Measurements from ENCODE around the gene EPHB3. TPM values are rescaled to one million over a fixed set of nuclear protein-coding genes. Genes with fewer than 3 reads are reported as not detected.

The EPHB3 gene
- total and polyA plus RNA-seq, 9 donors = 2.1 to 31.0 (median 10.6) TPM

GRCh38 chr3:184560531-184560930 lies 1.1 kb upstream of the EPHB3 start:
- intact Hi-C loops (cut with DNase I) = no loop called here
- H3K4me3 ChIP-seq = no peak overlapping the region
- peak in 1 of 5 donors; percentile 8 for DNase-seq

DNA sequence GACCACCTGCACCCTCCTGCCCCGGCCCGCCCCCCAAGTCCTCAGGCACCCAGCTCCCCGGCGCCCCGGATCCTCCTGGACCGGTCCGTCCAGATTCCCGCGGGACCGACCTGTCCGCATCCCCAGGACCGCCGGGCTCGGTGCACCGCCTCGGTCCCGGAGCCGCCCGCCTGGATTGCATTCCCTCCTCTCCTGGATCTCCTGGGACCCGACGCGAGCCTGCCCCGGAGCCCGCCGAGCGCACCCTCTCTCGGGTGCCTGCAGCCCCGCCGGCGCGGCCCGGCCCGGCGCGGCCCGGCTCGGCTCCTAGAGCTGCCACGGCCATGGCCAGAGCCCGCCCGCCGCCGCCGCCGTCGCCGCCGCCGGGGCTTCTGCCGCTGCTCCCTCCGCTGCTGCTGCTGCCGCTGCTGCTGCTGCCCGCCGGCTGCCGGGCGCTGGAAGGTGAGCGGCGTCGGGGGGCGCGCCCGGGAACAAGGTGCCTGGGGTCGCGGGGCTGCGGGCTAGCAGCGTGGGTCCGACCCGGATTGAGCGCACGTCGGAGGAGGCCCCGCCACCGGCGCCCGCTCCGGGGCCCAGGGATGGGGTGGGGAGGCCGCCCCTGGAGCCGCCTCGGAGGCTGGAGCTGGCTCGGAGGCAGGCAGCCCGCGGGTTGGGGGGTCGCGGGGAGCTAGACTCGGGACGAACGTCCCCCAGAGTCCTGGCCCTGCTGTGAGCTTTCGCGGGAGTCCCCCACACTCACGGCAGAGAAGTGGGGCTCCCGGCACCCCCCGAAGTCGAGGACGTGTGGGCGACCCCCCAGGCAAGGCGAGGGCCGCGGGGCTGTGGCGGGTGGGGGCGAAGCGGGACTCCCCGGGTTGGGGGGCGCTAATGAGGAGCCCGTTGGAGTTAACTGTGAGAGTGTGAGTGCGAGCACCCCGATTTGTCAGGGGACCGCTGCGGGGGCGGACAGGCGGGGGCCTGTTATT lies 610 bp downstream of the EPHB3 start:
- H3K9me3 ChIP-seq = no peaks in the 10 kb centered on the region
- peak overlapping the region; percentile 84 for H3K4me3 ChIP-seq
- no peaks in the 10 kb centered on the region for H3K36me3 ChIP-seq
- intact Hi-C loops (cut with DNase I) = no loop called here
- TF ChIP-seq EP300 (IDR thresholded peaks at IDR 0.05) (no peak), CTCF (IDR thresholded peaks at IDR 0.05) (no peak), POLR2A (IDR thresholded peaks at IDR 0.05) (no peak)
- H3K27me3 ChIP-seq = no peaks in the 10 kb centered on the region
- peak overlapping the region; percentile 47 to 68 for H3K27ac ChIP-seq
- peak in 3 of 5 donors; percentile 63 to 65 (median 65) for DNase-seq
- H3K4me1 ChIP-seq (ENCODE audit: insufficient read depth) = peaks cover 23% of the 10 kb centered on the region
- WGBS, 3 donors = 1 to 2% (median 2%) methylated on average over 85 to 109 of the region's 109 CpGs

More at GRCh38 chr3:184560531-184560930, 1.1 kb upstream of the EPHB3 start:
- no peaks in the 10 kb centered on the region for H3K9me3 ChIP-seq
- no peaks in the 10 kb centered on the region for H3K36me3 ChIP-seq
- peak overlapping the region in 1 of 2 donors; percentile 61 for H3K27ac ChIP-seq
- 61 to 90% (median 74%) methylated on average over 3 of the region's 3 CpGs for WGBS, 3 donors
- H3K27me3 ChIP-seq = no peaks in the 10 kb centered on the region
- H3K4me1 ChIP-seq (ENCODE audit: insufficient read depth) = peaks cover 13% of the 10 kb centered on the region
- TF ChIP-seq CTCF (IDR thresholded peaks at IDR 0.05) (no peak), POLR2A (IDR thresholded peaks at IDR 0.05) (no peak), EP300 (IDR thresholded peaks at IDR 0.05) (no peak)

GRCh38 chr3:184562878-184563560 lies 1.4 kb downstream of the EPHB3 start:
- 8 to 14% (median 12%) methylated on average over 15 to 24 of the region's 24 CpGs for WGBS, 3 donors
- no peak for TF ChIP-seq CTCF (IDR thresholded peaks at IDR 0.05)
- TF ChIP-seq POLR2A (IDR thresholded peaks at IDR 0.05) = no peak
- no peak for TF ChIP-seq EP300 (IDR thresholded peaks at IDR 0.05)
- Histone ChIP-seq H3K9me3 (no peaks in the 10 kb centered on the region), H3K4me3 (peak overlapping the region; percentile 84), H3K27ac (peak overlapping the region; percentile 47 to 68), H3K4me1 (ENCODE audit: insufficient read depth) (peaks cover 27% of the 10 kb centered on the region), H3K36me3 (no peaks in the 10 kb centered on the region), H3K27me3 (no peaks in the 10 kb centered on the region)
- intact Hi-C loops (cut with DNase I) = no loop called here
- peak; percentile 58 to 69 (median 60) for DNase-seq

GRCh38 chr3:184563561-184563925 lies 2.0 kb downstream of the EPHB3 start:
- H3K9me3 ChIP-seq = no peaks in the 10 kb centered on the region
- peaks cover 30% of the 10 kb centered on the region for H3K4me1 ChIP-seq (ENCODE audit: insufficient read depth)
- intact Hi-C loops (cut with DNase I) = no loop called here
- 37 to 48% (median 40%) methylated on average over 11 of the region's 11 CpGs for WGBS, 3 donors
- H3K4me3 ChIP-seq = peak overlapping the region; percentile 84
- no peak for DNase-seq
- TF ChIP-seq POLR2A (IDR thresholded peaks at IDR 0.05) = no peak
- TF ChIP-seq CTCF (IDR thresholded peaks at IDR 0.05) = no peak
- TF ChIP-seq EP300 (IDR thresholded peaks at IDR 0.05) = no peak
- H3K27ac ChIP-seq = peak overlapping the region in 1 of 2 donors; percentile 47
- H3K36me3 ChIP-seq = no peaks in the 10 kb centered on the region
- H3K27me3 ChIP-seq = no peaks in the 10 kb centered on the region
